ENCODE data around the gene LCORL.
"Not testable (repeated sequence)": the region's sequence is repeated elsewhere in the genome, so short reads cannot be mapped to it uniquely, and the experiment has no call there.

The LCORL gene

DNA sequence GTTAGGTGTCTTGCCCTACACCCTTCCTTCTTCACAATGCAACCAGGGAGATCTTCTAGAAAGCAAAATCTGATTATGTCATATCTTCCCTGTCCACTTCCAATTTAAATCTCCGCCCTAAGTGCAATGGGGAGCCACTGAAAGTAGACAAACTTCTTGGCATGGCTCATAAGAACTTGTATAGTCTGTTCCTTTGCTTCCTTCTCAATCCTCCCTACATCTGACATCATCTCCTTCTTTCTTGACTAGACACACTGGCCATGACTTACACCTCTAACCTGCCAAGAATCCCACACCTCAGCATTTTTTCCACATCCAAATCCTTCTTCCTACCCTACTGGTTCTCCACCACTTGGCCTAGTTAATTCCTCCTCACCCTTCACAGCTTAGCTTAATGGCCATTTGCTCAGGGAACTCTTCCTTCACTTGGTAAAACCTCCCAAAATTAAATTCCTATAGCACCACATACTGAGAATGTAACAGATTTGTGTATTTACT lies 155.6 kb downstream of the LCORL start:
- in situ Hi-C loops (cut with MboI; ENCODE audit: low sequenced_read_pairs): no loop called here

DNA sequence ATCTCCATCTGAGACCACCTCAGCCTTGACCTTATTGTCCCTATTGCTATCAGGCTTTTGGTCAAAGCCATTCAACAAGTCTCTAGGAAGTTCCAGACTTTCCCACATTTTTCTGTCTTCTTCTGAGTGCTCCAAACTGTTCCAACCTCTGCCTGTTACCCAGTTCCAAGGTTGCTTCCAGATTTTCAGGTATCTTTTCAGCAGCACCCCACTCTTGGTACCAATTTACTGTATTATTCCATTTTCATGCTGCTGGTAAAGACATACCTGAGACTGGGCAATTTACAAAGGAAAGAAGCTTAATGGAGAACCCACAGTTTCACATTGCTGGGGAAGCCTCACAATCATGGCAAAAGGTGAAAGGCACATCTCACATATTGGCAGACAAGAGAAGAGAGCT lies 159.6 kb downstream of the LCORL start:
- in situ Hi-C loops (cut with MboI; ENCODE audit: low sequenced_read_pairs): not testable (repeated sequence)

DNA sequence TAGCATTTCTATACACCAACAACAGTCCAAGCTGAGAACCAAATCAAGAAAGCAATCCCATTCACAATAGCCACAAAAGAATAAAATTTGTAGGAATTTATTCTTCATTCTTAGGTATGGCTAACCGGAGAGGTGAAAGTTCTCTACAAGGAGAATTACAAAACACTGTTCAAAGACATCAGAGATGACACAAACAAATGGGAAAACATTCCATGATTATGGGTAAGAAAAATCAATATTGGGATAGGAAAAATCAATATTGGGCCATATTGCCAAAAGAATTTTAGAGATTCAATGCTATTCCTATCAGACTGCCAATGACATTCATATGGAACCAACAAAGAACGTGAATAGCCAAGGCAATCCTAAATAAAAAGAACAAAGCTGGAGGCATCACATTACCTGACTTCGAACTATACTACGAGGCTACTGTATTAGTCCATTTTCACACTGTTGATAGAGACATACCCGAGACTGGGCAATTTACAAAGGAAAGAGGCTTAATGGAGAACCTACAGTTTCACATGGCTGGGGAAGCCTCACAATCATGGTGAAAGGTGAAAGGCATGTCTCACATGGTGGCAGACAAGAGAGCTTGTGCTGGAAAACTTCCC lies 161.7 kb downstream of the LCORL start:
- in situ Hi-C loops (cut with MboI; ENCODE audit: low sequenced_read_pairs): no loop called here

DNA sequence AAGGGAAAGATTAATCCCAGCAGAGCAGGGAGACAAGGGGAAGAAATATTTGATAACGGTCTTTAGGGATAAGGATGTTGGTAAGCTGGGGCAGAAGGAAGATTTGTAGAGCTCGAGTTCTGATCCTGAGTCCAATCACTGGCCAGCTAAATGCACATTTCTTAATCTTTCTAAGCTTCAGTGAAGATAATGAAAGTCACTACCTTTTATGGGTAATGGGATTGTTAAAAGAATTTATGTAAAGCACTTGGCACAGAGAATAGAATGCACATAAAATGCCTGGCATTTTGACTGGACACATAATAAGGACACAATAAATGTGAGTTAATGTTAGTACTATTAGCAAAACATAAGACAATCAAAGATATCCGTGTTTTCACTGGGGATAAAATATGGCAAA lies 167.5 kb downstream of the LCORL start:
- in situ Hi-C loops (cut with MboI; ENCODE audit: low sequenced_read_pairs): no loop called here

DNA sequence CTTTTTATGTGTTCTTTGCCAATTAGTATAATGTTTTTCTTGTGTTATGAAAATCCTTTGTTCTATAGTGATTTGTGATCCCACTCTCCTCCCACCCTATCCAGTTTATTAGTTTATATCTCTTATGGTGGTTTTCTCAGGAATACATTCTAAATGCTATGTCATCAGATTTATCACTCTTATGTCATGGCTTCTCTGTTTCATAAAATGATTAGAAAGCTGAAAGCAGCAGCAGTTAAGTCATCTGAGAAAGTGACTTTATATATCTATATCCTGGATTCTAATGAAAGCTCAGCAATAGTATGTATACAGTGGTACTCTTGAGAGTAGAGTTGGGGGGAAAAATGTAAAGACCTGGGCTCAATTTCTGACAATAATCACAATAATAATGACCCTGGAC lies 169.6 kb downstream of the LCORL start:
- in situ Hi-C loops (cut with MboI; ENCODE audit: low sequenced_read_pairs): no loop called here

DNA sequence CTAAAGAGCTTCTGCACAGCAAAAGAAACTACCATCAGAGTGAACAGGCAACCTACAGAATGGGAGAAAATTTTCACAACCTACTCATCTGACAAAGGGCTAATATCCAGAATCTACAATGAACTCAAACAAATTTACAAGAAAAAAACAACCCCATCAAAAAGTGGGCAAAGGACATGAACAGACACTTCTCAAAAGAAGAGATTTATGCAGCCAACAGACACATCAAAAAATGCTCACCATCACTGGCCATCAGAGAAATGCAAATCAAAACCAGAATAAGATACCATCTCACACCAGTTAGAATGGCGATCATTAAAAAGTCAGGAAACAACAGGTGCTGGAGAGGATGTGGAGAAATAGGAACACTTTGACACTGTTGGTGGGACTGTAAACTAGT lies 171.3 kb downstream of the LCORL start:
- in situ Hi-C loops (cut with MboI; ENCODE audit: low sequenced_read_pairs): not testable (repeated sequence)

DNA sequence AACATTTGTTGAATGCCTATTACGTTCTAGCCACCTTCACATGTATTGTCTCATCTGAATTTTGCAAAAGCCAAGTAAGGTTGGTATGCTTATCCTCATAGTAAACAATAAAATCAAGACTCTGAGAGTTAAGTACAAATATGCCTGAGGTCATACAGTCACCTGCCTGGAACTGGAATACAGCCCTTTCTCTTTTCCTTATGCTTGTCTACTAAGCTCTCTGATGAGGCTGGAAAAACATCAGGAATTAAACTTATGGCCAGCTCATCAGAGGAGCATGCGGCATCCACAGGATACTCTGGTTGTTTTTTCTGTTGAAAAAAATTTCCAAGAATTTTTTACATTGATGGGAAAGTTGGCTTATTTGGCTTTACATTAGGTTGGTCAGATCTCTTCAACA lies 175.3 kb downstream of the LCORL start:
- in situ Hi-C loops (cut with MboI; ENCODE audit: low sequenced_read_pairs): no loop called here

DNA sequence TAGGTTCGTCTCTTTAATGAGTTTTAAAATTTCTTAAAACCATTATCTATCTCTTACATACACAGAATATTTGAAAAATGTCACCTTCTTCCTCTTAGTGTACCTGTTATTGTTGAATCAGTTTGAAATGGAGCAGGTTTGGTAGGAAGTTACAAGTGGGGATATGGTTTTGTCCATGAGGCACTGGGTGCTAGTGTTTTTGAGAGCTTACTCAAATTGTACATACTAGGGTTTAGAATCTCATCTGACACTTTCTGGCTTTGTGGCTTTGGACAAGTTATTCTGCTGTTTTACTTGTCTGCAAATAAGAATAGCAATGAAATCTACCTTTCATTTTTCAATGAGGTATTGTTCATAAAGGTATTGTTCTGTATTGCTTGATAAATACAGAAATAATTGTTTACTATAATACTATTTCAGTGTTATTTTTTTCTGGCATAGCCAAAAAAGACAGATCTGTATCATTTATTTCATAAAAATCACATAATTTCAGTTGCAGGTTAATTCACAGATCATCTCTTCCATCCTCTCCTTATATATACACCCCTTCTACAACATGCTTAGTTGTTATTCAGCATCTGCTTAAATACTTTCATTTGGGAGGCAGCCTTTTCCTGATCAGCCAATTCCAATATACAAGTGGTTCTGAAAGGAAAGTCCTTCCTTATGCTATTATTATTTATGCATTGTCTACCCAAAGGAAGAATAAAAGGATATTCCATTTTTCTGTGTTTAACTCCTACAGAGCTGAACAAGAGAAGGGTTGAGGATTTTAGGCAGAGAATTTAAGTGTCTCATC lies 197.5 kb downstream of the LCORL start:
- in situ Hi-C loops (cut with MboI; ENCODE audit: low sequenced_read_pairs): no loop called here

DNA sequence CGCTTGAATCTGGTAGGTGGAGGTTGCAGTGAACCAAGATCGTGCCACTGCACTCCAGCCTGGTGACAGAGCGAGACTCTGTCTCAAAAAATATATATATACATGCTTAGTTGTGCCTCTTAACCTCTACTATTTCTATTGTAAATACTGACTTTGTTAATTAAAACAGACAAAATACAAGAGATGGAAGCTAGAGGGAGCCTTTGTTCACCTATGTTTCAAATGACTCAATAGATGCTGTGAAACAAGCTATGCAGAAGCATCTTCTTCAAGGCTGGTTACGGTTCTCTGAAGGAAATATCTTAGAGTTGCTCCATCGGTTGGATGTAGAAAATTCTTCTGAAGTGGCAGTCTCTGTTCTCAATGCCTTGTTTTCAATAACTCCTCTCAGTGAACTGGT lies 204.5 kb downstream of the LCORL start:
- in situ Hi-C loops (cut with MboI; ENCODE audit: low sequenced_read_pairs): no loop called here

DNA sequence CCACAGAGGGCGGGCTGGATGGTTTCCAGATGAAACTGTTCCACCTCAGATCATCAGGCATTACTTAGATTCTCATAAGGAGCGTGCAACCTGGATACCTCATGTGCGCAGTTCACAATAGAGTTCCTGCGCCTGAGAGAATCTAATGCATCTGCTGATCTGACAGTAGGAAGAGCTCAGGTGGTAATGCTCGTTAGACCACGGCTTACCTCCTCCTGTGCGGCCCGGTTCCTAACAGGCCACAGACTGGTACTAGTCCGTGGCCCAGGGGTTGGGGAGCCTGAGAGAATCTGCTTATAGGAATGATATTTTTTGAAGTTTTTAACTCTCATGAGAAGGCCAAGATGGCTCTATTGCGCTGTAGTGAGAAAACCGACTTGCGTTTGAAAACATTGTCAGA lies 205.4 kb downstream of the LCORL start:
- in situ Hi-C loops (cut with MboI; ENCODE audit: low sequenced_read_pairs): no loop called here

DNA sequence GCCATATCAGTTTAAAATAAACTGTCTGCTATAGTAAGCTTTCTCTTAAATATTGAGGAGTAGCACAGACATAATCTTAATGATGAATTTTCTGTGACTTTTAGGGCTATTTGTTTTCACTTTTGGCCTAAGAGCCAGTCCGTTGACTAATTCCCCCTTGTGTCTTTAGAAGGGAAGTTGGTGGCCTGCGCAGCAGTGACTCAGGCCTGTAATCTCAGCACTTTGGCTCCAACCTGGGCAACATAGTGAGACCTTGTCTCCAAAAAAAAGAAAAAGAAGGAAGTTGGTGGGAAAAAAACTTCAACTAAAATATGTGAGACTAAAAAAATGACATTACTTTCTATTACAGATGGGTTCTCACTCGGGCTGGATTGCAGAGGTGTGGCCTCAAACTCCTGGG lies 207.4 kb downstream of the LCORL start:
- in situ Hi-C loops (cut with MboI; ENCODE audit: low sequenced_read_pairs): no loop called here

DNA sequence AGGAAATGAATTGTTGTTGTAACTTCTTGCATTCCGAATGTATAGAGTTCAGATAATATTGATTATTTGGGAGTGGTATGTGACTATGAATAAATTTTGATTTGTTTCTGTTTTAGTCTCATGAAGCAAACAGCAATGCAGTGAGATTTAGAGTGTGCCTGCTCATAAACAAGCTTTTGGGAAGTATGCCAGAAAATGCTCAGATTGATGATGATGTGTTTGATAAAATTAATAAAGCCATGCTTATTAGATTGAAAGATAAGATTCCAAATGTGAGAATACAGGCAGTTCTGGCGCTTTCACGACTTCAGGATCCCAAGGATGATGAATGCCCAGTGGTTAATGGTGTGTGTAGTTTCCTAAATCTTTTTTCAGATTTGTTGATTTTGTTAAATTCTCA lies 208.8 kb downstream of the LCORL start:
- in situ Hi-C loops (cut with MboI; ENCODE audit: low sequenced_read_pairs): no loop called here

DNA sequence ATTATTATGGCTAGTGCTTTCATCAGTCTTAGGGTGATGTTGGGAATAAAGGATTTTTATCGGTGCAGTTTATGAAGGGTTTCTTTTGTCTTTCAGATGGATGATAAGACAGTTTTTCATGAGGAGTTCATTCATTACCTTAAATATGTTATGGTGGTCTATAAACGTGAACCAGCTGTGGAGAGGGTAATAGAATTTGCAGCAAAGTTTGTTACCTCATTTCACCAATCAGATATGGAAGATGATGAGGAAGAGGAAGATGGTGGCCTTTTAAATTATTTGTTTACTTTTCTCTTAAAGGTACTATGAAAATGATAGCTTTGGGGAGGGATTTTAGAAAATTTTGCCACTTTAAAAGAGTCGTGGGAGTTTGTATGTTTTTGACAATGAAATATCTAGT lies 209.4 kb downstream of the LCORL start:
- in situ Hi-C loops (cut with MboI; ENCODE audit: low sequenced_read_pairs): no loop called here

DNA sequence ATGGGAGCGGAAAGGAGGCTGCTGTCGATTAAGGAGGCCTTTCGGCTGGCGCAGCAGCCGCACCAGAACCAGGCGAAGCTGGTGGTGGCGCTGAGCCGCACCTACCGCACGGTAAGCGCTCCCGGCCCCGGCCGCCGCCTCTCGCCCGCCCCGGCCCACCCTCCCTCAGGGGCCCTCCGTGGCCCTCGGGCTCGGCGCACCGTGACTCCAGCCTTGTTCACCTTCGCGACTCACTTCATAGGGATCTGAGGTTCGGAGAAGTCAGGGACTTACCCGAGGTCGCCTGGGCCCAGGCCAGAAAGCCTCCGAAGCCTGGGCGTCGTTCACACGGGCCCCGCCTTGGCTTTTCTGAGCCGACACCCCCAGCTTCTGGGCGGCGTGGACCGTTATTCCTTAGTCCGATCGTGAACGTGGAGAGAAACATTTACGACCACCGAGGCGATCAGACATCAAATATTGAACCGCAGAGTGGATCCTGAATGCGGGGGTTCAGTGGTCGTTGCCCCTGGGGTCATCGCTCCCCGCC lies 210.4 kb downstream of the LCORL start:
- in situ Hi-C loops (cut with MboI; ENCODE audit: low sequenced_read_pairs): no loop called here

DNA sequence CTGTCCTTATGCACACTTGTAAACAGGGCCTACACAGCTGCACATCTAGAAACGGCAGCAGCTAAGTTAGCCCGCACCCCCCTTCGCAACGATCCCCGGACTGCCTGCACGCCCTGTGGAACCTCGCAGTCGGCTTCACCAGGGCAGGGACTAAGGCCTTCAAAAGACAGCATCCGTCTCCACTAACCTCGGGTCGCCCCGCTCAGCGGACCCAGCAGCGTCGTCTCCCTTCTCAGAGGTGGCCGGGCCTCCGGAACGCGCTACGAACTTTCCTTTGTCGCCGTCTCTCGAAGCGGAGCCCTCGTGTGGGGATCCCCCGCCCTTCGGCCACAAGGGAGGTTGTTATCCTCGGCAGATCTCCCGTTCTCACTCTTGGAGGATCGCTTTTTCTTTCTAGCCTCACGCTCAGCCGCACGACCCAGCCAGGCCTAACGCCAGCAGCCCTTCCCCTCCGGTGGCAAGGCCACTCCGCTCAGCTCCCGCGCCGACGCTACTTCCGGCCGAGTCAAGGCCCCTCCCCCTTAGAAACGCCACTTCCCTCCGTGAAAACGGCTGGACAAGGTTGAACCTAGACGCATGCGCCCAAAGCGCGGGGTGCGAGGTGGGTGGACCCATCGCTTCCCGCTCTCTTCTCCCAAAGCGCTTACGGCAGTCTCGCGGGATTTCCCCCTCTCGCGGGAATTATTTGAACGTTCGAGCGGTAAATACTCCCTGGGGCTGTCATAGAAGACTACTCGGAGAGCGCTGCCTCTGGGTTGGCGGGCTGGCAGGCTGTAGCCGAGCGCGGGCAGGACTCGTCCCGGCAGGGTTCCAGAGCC lies 211.1 kb downstream of the LCORL start, which contains the start of the genes DCAF16 and NCAPG:
TSS of gene DCAF16 (minus strand) at position 498 of the 818 bp plus-strand sequence. CDS start 6,616 bp downstream, outside the sequence.
TSS of gene NCAPG (plus strand) at position 720 of the 818 bp plus-strand sequence. CDS start 99 bp downstream, outside the sequence.
- in situ Hi-C loops (cut with MboI; ENCODE audit: low sequenced_read_pairs): no loop called here

DNA sequence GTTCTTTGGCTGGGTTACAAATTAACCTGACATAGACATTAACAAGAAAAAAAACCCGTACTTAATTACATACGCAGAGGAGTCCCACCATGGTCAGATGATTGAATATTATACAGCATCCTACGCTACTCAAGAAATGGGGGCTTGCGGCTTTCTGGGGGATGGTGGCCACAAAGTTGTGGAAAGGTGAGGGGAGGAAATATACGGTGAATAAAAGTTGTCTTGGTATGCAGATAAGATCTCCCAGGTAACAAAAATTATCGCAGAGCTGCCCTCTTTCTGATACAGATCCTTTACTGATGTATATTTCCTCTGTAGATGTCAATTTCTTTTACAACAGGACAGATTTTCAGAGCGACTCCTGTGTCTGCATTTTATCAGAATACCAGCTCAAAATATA lies 211.9 kb downstream of the LCORL start:
- in situ Hi-C loops (cut with MboI; ENCODE audit: low sequenced_read_pairs): no loop called here

DNA sequence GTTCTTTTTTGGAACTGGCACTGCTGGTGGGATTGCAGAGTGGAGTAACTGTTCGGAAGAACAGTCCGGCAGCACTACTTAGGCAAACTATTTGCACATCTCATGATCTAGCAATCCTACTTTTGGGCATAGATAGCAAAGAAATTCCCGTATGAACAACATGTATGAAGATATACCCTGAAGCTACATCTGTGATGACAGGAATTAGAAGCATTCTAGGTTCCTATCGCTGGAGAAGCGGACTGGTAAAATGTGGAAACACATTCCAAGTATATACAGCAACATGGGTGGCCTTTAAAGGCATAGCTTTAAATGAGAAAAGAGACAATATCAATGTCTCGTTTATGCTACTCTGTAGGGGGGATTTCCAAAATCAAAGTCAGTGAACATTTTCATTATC lies 214.1 kb downstream of the LCORL start:
- in situ Hi-C loops (cut with MboI; ENCODE audit: low sequenced_read_pairs): no loop called here

DNA sequence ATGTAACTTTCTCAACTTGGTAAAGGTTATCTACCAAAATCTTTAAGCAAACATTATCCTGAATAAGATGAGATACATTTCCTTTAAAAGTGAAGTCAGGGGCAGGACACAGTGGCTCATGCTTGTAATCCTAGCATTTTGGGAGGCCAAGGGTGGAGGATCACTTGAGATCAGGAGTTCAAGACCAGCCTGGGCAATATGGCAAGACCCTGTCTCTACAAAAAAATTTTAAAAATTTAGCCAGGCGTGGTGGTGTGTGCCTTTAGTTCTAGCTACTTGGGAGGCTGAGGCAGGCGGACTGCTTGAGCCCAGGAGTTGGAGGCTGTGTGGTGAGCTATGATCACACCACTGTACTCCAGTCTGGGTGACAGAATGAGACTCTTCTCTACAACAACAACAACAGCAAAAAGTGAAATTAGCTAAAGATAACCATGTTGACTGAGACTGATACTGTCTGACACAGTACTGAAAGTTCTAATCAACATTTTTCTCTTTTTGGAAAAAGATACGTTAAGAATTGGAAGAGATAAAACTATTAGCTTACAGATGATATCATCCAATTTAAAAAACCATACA lies 215.9 kb downstream of the LCORL start:
- in situ Hi-C loops (cut with MboI; ENCODE audit: low sequenced_read_pairs): no loop called here

DNA sequence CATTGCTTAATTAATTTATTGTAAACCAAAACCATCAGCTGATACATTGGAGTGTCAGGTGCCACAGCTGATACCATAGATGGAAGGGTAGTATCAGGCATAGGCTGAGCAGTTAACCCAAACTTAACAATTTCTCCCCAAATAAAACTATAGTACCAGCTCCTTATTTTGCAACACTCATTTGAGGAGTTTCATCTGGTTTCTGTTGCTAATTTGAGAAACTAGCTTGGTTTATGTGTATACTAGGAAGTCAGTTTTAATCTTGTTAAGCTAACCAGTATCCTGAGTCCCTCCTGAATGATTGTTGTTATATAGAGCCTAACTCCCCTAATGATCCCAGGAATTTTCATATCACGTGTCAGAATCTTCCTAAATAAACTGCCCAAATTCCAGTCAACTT lies 223.7 kb downstream of the LCORL start:
- in situ Hi-C loops (cut with MboI; ENCODE audit: low sequenced_read_pairs): no loop called here

DNA sequence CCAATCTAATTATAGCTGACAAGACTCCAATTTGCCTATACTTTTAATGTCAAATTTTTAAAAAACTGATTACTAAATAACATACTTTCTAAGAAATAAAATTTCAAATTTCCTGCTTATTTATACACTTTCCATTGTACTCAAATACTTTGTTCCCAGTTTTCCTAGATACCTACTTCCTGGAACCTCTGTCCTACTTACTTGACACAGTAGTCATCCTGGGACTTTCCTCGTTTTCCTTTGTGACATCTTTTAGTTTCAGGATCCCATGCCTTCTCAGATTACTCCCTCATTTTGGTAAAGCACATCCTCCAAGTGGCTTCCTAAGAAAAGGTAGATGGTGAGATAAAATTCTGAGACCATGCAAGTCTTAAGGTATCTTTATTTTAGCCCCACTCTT lies 226.8 kb downstream of the LCORL start:
- in situ Hi-C loops (cut with MboI; ENCODE audit: low sequenced_read_pairs): no loop called here

Data from HL-60/S4 (cell line).